Thoracic aorta (tissue), 2 donors: ENCODE results near the gene SPOCK1. TPM values are rescaled to one million over a fixed set of nuclear protein-coding genes. Genes with fewer than 3 reads are reported as not detected.

Source experiments
- ATAC-seq: fragments of 150-250 bp; one replicate; pipeline ENCODE4 v1.8.0; 2017; ENCODE audit warnings: low read depth; ENCODE audit not compliant: insufficient number of reproducible peaks, low FRiP score
- DNase-seq: peaks from one replicate; pipeline ENCODE4 v3.0.0-alpha.2; 2020; ENCODE audit warnings: low spot score
- H3K27ac ChIP-seq, 2 donors: fragments of 200-600 bp; sonication (generic); 1 replicate in 1 of 2; 2 replicates in 1 of 2; pipeline ENCODE4 v1.5.1; 2016; ENCODE audit warnings: mild to moderate bottlenecking in 2 of 2, moderate library complexity in 2 of 2
- H3K27me3 ChIP-seq: fragments of 200-600 bp; sonication (generic); replicated peaks from 2 replicates; pipeline ENCODE4 v1.6.0; 2016; ENCODE audit warnings: mild to moderate bottlenecking; ENCODE audit not compliant: insufficient read depth
- H3K36me3 ChIP-seq: fragments of 200-600 bp; sonication (generic); one replicate; pipeline ENCODE4 v1.5.1; 2016
- H3K4me1 ChIP-seq, 2 donors: fragments of 200-600 bp; sonication (generic); 1 replicate in 1 of 2; 2 replicates in 1 of 2; pipeline versions ENCODE4 v1.5.1 to v1.6.0; 2016; ENCODE audit warnings: low read depth in 2 of 2, mild to moderate bottlenecking in 1 of 2; ENCODE audit not compliant: control insufficient read depth in 1 of 2
- H3K4me3 ChIP-seq: fragments of 200-600 bp; sonication (generic); 2 replicates; pipeline ENCODE4 v1.5.1; 2016; ENCODE audit warnings: mild to moderate bottlenecking
- H3K9me3 ChIP-seq: fragments of 200-600 bp; sonication (generic); 2 replicates; pipeline ENCODE4 v1.5.1; 2016
- total RNA-seq, 2 donors: library from RNA; depleted of rRNA; stranded (reverse); fragments of >200 nt; gene quantifications; one replicate each; pipeline versions ENCODE4 v1.1.0 to v1.2.3, GENCODE V29; 2016
- TF ChIP-seq, protein P1 (sequence below): fragments of 200-600 bp; sonication (generic); IDR thresholded peaks from one replicate; pipeline ENCODE4 v1.5.1; 2019; ENCODE audit warnings: antibody characterized with exemption

Gene SPOCK1
- total RNA-seq, 2 donors from 2014 or later, result 25.2 to 43.2 TPM

DNA sequence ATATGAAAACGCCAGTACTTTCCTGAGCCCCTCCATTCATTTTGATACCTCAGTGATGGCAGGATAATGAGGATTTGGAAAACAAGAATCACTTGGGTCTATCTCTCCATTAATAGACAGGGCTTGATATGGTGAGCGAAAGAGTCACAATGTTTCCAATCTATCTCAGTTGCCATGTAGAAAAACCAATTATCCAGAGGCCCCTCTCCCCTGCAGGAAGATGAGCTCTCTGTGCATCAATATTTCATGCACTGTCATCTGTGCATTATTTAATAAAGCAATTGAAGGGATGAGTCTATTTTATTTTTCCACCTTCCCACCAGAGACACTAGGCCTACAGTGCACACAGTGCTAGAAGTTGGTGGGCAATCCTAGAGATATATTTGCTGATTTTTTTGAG, 326.9 kb downstream of the SPOCK1 start:
- TF ChIP-seq, protein P1, sequence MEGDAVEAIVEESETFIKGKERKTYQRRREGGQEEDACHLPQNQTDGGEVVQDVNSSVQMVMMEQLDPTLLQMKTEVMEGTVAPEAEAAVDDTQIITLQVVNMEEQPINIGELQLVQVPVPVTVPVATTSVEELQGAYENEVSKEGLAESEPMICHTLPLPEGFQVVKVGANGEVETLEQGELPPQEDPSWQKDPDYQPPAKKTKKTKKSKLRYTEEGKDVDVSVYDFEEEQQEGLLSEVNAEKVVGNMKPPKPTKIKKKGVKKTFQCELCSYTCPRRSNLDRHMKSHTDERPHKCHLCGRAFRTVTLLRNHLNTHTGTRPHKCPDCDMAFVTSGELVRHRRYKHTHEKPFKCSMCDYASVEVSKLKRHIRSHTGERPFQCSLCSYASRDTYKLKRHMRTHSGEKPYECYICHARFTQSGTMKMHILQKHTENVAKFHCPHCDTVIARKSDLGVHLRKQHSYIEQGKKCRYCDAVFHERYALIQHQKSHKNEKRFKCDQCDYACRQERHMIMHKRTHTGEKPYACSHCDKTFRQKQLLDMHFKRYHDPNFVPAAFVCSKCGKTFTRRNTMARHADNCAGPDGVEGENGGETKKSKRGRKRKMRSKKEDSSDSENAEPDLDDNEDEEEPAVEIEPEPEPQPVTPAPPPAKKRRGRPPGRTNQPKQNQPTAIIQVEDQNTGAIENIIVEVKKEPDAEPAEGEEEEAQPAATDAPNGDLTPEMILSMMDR, result no peak
- no peaks in the 10 kb centered on the region for H3K4me1 ChIP-seq
- no peaks in the 10 kb centered on the region for H3K9me3 ChIP-seq
- DNase-seq, result no peak
- H3K4me3 ChIP-seq, result no peak overlapping the region
- H3K27me3 ChIP-seq, result no peaks in the 10 kb centered on the region
- H3K27ac ChIP-seq, result no peak overlapping the region
- ATAC-seq, result no peak
- H3K36me3 ChIP-seq, result no peaks in the 10 kb centered on the region

DNA sequence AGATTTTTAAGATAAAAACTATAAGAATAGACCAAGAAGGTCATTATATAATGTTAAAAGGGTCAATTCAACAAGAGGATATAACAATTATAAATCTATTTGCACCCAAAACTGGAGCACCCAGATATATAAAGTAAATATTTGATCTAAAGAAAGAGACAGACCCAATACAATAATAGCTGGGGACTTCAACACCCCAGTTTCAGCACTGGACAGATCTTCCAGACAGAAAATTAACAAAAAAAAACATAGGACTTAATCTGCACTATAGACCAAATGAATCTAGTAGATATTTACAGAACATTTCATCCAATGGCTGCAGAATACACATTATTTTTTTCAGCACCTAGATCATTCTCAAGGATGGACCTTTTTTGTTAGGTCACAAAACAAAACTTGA, 331.9 kb downstream of the SPOCK1 start:
- Histone ChIP-seq H3K4me3 (no peak overlapping the region), H3K27me3 (no peaks in the 10 kb centered on the region), H3K4me1 (no peaks in the 10 kb centered on the region), H3K27ac (no peak overlapping the region), H3K9me3 (no peaks in the 10 kb centered on the region), H3K36me3 (no peaks in the 10 kb centered on the region)
- ATAC-seq (no peak), DNase-seq (no peak)
- TF ChIP-seq, protein P1, result no peak

DNA sequence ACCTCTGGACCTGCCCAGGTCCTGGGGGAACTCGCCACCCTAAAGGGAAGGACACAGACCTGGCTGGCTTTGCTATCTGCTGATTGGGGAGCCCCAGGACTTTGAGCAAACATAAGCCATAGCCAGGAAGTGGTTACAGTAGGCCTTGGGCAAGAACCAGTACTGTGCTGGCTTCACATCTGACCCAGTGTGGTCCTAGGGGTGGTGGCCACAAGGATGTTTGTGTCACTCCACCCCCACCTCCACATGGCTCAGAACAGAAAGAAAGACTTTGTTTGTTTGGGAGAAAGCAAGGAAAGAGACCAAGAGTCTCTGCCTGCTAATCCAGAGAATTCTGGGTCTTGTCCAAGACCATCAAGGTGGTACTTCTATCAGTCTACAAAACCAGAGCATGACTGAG, 334.2 kb downstream of the SPOCK1 start:
- Histone ChIP-seq H3K36me3 (no peaks in the 10 kb centered on the region), H3K9me3 (no peaks in the 10 kb centered on the region), H3K27me3 (no peaks in the 10 kb centered on the region), H3K27ac (no peak overlapping the region), H3K4me1 (no peaks in the 10 kb centered on the region), H3K4me3 (no peak overlapping the region)
- no peak for DNase-seq
- no peak for ATAC-seq
- TF ChIP-seq, protein P1, result no peak

DNA sequence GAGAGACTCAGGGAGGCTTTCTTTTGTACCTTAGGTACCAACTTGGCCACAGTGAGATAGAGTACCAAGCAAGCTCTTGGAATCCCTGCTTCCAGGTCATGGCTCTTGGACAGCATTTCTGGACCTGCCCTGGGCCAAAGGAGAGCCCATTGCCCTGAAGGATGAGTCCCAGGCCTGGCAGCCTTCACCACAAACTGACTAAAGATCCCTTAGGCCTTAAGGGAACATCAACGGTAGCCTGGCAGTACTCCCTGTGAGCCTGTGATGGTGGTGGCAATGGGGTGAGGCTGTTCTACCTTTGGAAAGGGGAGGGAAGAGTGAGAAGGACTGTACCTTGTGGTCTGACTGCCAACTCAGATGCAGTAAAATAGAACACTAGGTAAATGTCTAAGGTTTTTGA, 334.6 kb downstream of the SPOCK1 start:
- DNase-seq (no peak), ATAC-seq (no peak)
- Histone ChIP-seq H3K27me3 (no peaks in the 10 kb centered on the region), H3K9me3 (no peaks in the 10 kb centered on the region), H3K4me3 (no peak overlapping the region), H3K4me1 (no peaks in the 10 kb centered on the region), H3K27ac (no peak overlapping the region), H3K36me3 (no peaks in the 10 kb centered on the region)
- TF ChIP-seq, protein P1, result no peak

DNA sequence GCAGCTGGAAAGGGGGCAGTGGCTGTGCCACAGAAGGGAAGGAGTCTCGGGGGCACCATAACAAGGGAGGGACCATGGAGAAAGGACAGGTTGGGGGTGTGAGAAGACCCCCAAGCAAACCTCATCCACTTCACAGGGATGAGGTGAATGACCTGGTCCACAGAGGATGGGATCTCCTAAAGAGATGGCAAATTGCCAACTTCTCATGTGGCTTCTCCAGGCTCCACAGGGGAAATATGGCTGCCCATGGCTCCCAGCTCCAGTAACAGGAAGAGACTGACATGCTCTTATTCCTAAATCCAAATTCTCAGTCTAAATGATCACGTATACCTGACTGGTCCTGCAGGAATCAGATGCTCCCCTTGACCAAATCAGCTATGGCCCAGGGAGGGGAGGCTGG, 340.4 kb downstream of the SPOCK1 start:
- Histone ChIP-seq H3K9me3 (no peaks in the 10 kb centered on the region), H3K36me3 (no peaks in the 10 kb centered on the region), H3K4me1 (no peaks in the 10 kb centered on the region), H3K4me3 (no peak overlapping the region), H3K27ac (no peak overlapping the region), H3K27me3 (no peaks in the 10 kb centered on the region)
- ATAC-seq, result no peak
- no peak for DNase-seq
- TF ChIP-seq, protein P1, result no peak
